HepG2 (cell line): ENCODE data around the gene KCNJ8. TPM values are rescaled to one million over a fixed set of nuclear protein-coding genes. Genes with fewer than 3 reads are reported as not detected.

Experiments used
- ATAC-seq: fragments of 200-7000 bp; cut with Tn5 transposase; 3 replicates; pipeline ENCODE4 v1.9.1; 2020; ENCODE audit warnings: mild to moderate bottlenecking, moderate library complexity
- BruUV-seq: library from RNA; stranded (reverse); fragments of 400-500 nt; replicated peaks from 2 replicates; lab custom pipeline; 2021; lab: Mats Ljungman, UMichigan
- CTCF ChIA-PET: fragments of 300-600 bp; formaldehyde crosslinking; extraction: SDS; loops from one replicate; lab custom pipeline; 2021; ENCODE audit warnings: low total read pairs, inconsistent platforms, low intra/inter-chr PET ratio; lab: Yijun Ruan, JAX
- POLR2A ChIA-PET: fragments of 350-600 bp; sonication (Branson Sonifier 250); formaldehyde crosslinking; loops from one replicate; lab custom pipeline; 2020; ENCODE audit warnings: antibody characterized with exemption, inconsistent platforms; lab: Yijun Ruan, JAX
- DNase-seq: peaks from one replicate; pipeline ENCODE4 v3.0.0-alpha.2; 2015; ENCODE audit warnings: low spot score
- FAIRE-seq: peaks from 3 replicates; lab custom pipeline; 2011; peaks lifted over from hg19 to GRCh38; lab: Jason Lieb, UNC
- H2AFZ ChIP-seq: one replicate; pipeline ENCODE4 v1.6.1; 2011; ENCODE audit warnings: low read length, inconsistent platforms
- H3K27ac ChIP-seq: fragments of 300-600 bp; 3 replicates; pipeline ENCODE4 v1.8.0; 2011; ENCODE audit warnings: mixed run types, mild to moderate bottlenecking, mixed read lengths, low read length, inconsistent platforms; ENCODE audit not compliant: insufficient read depth; ENCODE audit errors: extremely low read length
- H3K27me3 ChIP-seq, 2 experiments: fragments of 200-600 bp in 1 of 2; 2 replicates in 1 of 2; 3 replicates in 1 of 2; pipeline versions ENCODE4 v1.6.0 to v1.8.0; 2011; ENCODE audit warnings: low read length in 2 of 2, mild to moderate bottlenecking in 2 of 2, moderate library complexity in 2 of 2, inconsistent platforms in 1 of 2; ENCODE audit not compliant: insufficient read depth in 2 of 2, control insufficient read depth in 1 of 2
- H3K36me3 ChIP-seq, 2 experiments: fragments of 200-600 bp in 1 of 2; replicated peaks in 1 of 2; 2 replicates in 1 of 2; 3 replicates in 1 of 2; pipeline versions ENCODE4 v1.5.1 to v1.8.0; 2011; ENCODE audit warnings: low read length in 2 of 2, inconsistent platforms in 1 of 2; ENCODE audit not compliant: insufficient read depth in 2 of 2, control insufficient read depth in 1 of 2
- H3K4me1 ChIP-seq: 2 replicates; pipeline ENCODE4 v1.5.1; 2012; ENCODE audit warnings: low read length, inconsistent platforms; ENCODE audit not compliant: insufficient read depth
- H3K4me2 ChIP-seq: 2 replicates; pipeline ENCODE4 v1.6.0; 2011; ENCODE audit warnings: low read depth, low read length, inconsistent platforms
- H3K4me3 ChIP-seq, 3 experiments: fragments of 200-600 bp in 1 of 3; sonication (generic), shearing (Covaris generic) in 1 of 3; replicated peaks in 1 of 3; 2 replicates each; pipeline ENCODE4 v1.5.1; 2011 to 2016; ENCODE audit warnings: low read length in 3 of 3, inconsistent platforms in 2 of 3, low read depth in 2 of 3, mild to moderate bottlenecking in 2 of 3, control low read depth in 1 of 3, mixed read lengths in 1 of 3; ENCODE audit not compliant: insufficient read depth in 1 of 3
- H3K79me2 ChIP-seq: one replicate; pipeline ENCODE4 v1.6.1; 2011; ENCODE audit warnings: low read length, inconsistent platforms; ENCODE audit not compliant: insufficient read depth
- H3K9ac ChIP-seq: 2 replicates; pipeline ENCODE4 v1.6.0; 2011; ENCODE audit warnings: mild to moderate bottlenecking, low read depth, low read length, inconsistent platforms; ENCODE audit not compliant: insufficient read depth
- H3K9me3 ChIP-seq: 2 replicates; pipeline ENCODE4 v1.5.1; 2012; ENCODE audit warnings: mild to moderate bottlenecking, low read length
- H4K20me1 ChIP-seq: 2 replicates; pipeline ENCODE4 v1.6.0; 2011; ENCODE audit warnings: inconsistent platforms, mild to moderate bottlenecking, low read length, moderate library complexity; ENCODE audit not compliant: insufficient read depth
- CCDC6 ChIP-seq: sonication (generic); formaldehyde crosslinking; IDR thresholded peaks from 2 replicates; pipeline ENCODE4 v1.8.1; 2022; ENCODE audit warnings: mild to moderate bottlenecking, missing genetic modification reagents, moderate library complexity
- MED8 ChIP-seq: sonication (generic); formaldehyde crosslinking; IDR thresholded peaks from 2 replicates; pipeline ENCODE4 v1.8.1; 2023; ENCODE audit warnings: mild to moderate bottlenecking, missing genetic modification reagents; ENCODE audit not compliant: insufficient replicate concordance
- TGIF2 ChIP-seq: IDR thresholded peaks from 2 replicates; pipeline ENCODE4 v1.6.1; 2016; ENCODE audit warnings: control low read depth, missing compliant biosample characterization
- ZNF337 ChIP-seq: sonication (generic); formaldehyde crosslinking; IDR thresholded peaks from 2 replicates; pipeline ENCODE4 v1.5.1; 2020; ENCODE audit warnings: missing genetic modification reagents, low read depth, mild to moderate bottlenecking, borderline replicate concordance
- ZNF674 ChIP-seq: sonication (generic); formaldehyde crosslinking; IDR thresholded peaks from 2 replicates; pipeline ENCODE4 v1.5.0; 2020; ENCODE audit warnings: low read depth, mild to moderate bottlenecking, missing genetic modification reagents
- WGBS: methylation state at CpG from one replicate; pipeline ENCODE4 v1.1.6; 2017; ENCODE audit warnings: low lambda C conversion rate; 5-methylcytosine and 5-hydroxymethylcytosine counted together
- in situ Hi-C: cut with HindIII; loops from 2 replicates; pipeline ENCODE4 v1.10.0; 2017; ENCODE audit warnings: low pct_unique_long_range_greater_than_20kb; ENCODE audit not compliant: extremely low pct_ligation_motif_present
- intact Hi-C: fragments of 100-400 bp; cut with micrococcal nuclease; formaldehyde crosslinking; loops from one replicate; pipeline ENCODE4 v1.10.0; 2022; ENCODE audit not compliant: unreplicated experiment
- polyA plus RNA-seq, 8 experiments: library from polyadenylated mRNA; depleted of rRNA in 3 of 8; stranded (reverse) in 7 of 8; unstranded in 1 of 8; fragments of >200 nt; fragmentation: Illumina TruSeq in 4 of 8; extraction: Trizol in 4 of 8; gene quantifications; 2 replicates each; pipeline versions ENCODE4 v1.2.1 to v1.2.3, GENCODE V29; 2011 to 2016; ENCODE audit warnings: low read depth in 4 of 8, missing spikeins in 1 of 8, mixed read lengths in 1 of 8; ENCODE audit not compliant: insufficient read depth in 1 of 8
- total RNA-seq, 5 experiments: library from RNA; depleted of rRNA; stranded (reverse); fragments of >200 nt; fragmentation: Illumina TruSeq; extraction: Trizol; gene quantifications; 2 replicates each; pipeline ENCODE4 v1.2.3, GENCODE V29; 2016; ENCODE audit warnings: low read depth in 1 of 5
- TF ChIP-seq, protein P1 (sequence below): sonication (generic); formaldehyde crosslinking; IDR thresholded peaks from 2 replicates; pipeline ENCODE4 v1.5.1; 2020; ENCODE audit warnings: mild to moderate bottlenecking, missing genetic modification reagents, borderline replicate concordance

The KCNJ8 gene
- total and polyA plus RNA-seq, 2 of the 13 experiments (the other 11 are each of a cell fraction or from before 2014, with no cell fraction given), result not detected

DNA sequence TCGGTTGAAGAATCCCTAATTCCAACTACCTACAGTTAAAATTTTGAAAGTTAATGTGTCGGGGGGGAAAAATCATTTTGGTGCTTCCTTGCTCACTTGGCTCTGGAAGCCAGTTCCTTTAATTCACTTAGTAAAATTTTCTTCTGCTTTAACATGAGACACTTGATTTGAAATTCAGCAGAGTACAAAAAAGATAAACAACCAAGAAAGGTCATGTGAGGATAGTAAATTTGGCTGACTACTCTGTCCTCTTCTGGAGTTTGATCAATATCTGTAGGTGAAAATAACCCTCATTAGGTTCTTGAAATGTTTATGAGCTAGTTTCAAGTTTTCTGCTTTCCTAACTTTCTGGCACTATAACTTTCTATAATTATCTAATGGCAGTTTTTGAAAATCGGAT, 43.4 kb downstream of the KCNJ8 start (continued):
- TF ChIP-seq MED8 (no peak), ZNF337 (CRISPR knock-in tag) (no peak)
- TF ChIP-seq, all 625 proteins: peak for 0

DNA sequence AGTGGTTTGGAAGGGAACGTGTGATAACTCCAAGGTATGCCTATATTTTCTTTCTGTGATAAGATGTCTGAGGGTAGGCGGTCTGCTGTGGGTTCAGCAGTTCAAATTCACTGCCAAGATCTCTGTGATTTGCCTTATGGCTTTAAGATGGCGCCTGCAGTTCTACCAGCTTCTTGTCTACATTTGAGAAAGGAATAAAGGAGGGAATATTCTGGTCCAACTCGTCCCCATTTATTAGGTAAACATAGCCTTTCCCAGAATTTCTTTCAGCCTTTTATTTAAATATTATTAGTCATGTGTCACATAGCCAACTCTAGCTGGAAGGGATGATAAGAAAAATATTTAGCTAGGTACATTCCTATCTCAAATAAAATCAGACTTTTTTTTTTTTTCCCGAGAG, 48.8 kb downstream of the KCNJ8 start:
- ChIA-PET POLR2A (no interaction called here), CTCF (no interaction called here)
- Histone ChIP-seq H3K9ac (no peak overlapping the region), H3K27ac (no peak overlapping the region), H3K4me1 (no peaks in the 10 kb centered on the region), H3K4me3 (no peak overlapping the region), H3K36me3 (no peaks in the 10 kb centered on the region), H2AFZ (no peak overlapping the region), H4K20me1 (no peaks in the 10 kb centered on the region), H3K27me3 (no peaks in the 10 kb centered on the region), H3K79me2 (no peaks in the 10 kb centered on the region), H3K4me2 (no peak overlapping the region), H3K9me3 (no peaks in the 10 kb centered on the region)
- no peak for DNase-seq
- intact Hi-C loops, result loop anchor here (1.0 kb wide), 1 partner anchor 26 kb away; no protein-coding TSS in a partner anchor
- no peak for ATAC-seq
- in situ Hi-C loops, result no loop called here
- no peak for FAIRE-seq
- 5% methylated on average over 4 of the region's 5 CpGs for WGBS
- no TSS peak for BruUV-seq
- TF ChIP-seq ZNF674 (no peak), CCDC6 (CRISPR knock-in tag) (no peak), TGIF2 (CRISPR knock-in tag) (no peak)
- TF ChIP-seq, protein P1, sequence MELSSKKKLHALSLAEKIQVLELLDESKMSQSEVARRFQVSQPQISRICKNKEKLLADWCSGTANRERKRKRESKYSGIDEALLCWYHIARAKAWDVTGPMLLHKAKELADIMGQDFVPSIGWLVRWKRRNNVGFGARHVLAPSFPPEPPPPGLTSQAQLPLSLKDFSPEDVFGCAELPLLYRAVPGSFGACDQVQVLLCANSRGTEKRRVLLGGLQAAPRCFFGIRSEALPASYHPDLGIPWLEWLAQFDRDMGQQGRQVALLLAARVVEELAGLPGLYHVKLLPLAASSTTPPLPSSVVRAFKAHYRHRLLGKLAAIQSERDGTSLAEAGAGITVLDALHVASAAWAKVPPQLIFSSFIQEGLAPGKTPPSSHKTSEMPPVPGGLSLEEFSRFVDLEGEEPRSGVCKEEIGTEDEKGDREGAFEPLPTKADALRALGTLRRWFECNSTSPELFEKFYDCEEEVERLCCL (CRISPR knock-in tag), result no peak
